ENCODE measurements around the gene PDE4D.
"Not testable (repeated sequence)": the region's sequence is repeated elsewhere in the genome, so short reads cannot be mapped to it uniquely, and the experiment has no call there.

PDE4D gene

DNA sequence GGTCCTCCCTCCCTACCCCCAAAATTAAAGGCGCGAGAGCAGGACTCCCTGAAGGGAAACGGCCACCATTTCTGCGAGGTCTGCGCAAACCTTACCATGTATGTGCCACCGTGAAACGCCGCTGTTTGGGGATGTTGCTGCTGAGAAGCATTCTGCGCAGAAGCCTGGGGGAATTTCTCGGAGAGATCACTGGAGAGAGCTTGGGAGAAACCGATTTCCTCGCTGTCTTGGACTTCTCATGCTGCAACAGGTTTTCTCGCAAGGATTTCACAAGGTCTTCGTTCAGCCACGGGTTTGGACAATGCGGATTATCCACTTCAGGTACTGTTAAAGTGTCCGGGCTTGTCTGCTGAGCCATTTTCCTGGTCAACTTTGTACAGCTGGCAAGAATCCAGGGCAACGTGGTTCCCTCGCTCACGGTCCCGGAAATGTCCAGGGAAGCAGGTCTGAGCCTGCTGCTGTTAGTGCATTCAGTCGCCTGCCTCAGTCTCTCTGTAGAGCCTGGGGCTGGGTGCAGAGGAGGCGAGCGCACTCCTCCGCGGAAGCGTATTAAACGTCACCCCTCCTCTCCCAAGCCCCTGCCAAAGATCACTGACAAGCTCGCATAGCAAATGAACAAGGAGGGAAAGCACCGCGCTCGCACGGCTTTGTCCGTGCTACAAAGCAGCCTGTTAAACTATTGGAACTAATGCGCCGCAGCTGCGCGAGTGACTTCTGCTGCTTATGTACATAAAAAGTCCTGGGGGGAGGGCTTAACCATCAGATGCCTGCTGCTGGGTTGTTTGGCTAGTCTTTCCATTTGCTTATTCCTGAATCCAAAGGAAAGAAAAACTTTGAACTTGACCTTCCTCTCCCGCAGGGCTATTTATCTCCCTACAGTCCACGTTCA is 125.1 kb downstream of the PDE4D start:
- peak; percentile 0 for DNase-seq (ENCODE audit: low read depth)

DNA sequence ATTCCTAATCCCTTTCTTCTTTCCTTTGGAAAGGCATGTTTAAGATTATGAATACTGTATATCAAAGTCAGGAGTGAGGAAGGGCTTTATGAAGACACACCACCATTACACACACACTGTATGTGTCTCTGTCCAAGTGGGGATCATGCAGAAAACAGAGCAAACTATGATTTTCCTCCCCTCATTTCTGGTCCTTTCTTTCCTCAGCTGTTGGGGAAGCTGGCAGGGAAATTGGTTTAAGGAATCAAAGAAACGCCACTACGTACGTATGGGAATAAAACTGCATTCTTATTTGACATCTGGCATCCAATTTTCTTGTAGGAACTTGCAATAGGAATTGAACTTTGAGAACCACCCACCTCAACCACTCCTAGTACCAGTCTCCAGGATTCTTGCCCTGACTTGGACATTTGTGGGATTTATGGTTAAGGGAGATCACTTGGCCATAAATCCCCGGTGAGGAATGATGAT is 125.8 kb downstream of the PDE4D start:
- no peak for DNase-seq (ENCODE audit: low read depth)

DNA sequence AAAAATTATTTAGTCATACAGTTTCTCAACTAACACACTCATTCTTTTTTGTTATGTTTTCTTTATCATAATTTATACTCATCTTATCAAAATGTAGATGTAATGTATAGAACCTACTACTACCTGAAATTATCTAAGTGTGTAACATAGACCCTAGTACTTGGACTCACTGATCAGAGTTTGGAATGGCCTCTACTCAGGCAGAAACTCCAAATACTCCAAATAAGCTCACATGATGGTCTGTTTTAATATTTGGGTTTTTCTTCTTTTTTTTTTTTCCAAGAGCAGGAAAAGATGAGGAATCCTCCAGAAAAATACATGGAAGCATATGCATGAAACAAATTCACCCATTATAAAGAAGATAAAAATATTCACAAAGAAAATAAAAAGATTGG is 126.3 kb downstream of the PDE4D start:
- no peak for DNase-seq (ENCODE audit: low read depth)

DNA sequence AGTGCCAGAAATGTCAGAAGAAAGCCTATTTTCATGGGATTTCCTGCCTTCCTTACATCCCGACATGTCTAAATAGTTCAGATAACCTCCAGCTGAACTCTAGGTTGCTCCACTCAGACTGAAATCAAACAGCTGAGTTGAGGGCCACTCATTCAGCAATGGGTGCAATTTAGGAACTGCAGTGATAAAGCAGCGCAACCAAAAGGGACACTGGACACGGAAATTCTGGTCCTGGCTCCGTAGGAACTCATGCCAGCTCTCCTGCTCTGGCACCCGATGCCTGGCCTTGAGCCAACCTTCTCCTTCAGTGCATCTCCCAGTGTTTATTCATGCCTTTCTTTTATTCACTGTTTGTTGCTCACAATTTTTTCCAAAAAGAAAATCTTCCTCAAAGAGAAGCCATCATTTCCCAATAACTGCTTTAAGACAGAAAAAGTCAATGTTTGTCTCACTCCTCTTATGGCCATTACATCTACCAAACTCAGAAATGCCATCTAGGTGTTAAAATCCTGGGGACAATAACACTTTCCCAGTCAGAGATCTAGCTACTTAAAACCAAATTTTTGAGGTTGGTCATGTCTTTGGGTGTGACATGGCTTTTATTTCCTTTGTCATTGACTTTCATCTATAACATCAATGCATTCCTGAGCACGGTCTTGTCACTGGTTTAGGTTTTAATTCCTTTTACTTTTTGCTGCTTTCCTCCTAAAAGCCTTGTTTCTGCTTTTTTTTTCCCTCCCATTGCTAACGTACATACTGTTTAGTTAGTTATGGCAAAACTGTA is 126.9 kb downstream of the PDE4D start:
- no peak for DNase-seq (ENCODE audit: low read depth)

DNA sequence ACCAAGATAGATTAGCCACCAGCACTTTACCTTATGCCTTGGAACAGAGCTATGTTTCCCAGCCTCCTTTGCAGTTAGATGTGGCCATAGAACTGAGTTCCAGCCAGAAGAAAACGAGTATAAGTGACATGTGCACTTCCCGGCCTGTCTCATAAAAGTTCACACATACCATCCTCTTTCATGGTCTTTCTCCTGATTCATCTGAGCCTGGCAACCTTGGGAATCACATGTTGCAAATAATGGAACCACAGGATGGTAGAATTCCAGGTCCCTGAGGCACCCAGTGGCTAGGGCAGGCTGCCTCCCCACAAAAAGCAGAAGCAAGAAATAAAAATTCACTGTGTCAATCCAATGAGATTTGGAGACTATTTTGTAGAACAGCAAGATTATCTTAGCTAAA is 128.1 kb downstream of the PDE4D start:
- no peak for DNase-seq (ENCODE audit: low read depth)

DNA sequence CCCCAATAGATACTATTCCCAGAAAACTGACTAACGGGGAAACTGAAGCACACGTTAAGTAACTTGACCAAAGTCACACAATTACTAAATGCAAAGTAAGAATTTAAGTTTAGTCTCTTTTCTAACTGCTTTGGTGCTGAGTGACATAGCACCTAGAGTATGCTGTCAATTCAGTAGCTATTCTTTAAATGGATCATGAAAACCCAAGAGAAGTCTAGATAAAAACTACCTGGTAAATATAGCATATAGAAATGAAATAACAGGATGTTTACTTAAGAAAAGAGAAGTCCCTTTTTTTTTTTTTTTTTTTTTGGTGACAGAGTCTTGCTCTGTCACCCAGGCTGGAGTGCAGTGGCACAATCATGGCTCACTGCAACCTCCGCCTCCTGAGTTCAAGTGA is 129.2 kb downstream of the PDE4D start:
- DNase-seq (ENCODE audit: low read depth), result no peak

DNA sequence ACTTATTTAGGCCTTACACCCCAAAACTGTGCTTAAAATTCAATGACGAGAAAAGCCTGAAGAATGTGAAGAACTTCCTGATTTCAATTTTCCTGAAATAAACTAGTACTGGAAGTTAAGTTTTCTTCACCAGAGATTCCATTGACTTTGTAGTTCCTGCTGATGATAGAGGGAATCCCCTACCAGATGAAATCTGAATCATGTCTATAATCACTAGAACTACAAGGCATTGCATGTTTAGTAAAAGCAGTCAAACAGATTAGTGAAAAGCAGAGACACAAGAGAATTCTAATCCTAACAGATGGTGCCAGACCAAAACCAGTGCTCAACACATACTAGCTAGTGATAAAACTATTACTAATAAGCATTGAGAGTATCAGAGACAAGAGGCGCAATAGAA is 130.0 kb downstream of the PDE4D start:
- DNase-seq (ENCODE audit: low read depth), result no peak

DNA sequence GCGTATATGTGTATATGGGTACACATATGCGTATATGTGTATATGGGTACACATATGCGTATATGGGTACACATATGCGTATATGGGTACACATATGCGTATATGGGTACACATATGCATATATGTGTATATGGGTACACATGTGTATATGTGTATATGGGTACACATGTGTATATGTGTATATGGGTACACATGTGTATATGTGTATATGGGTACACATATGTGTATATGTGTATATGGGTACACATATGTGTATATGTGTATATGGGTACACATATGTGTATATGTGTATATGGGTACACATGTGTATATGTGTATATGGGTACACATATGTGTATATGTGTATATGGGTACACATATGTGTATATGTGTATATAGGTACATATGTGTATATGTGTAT is 131.3 kb downstream of the PDE4D start:
- not testable (repeated sequence) for DNase-seq (ENCODE audit: low read depth)

DNA sequence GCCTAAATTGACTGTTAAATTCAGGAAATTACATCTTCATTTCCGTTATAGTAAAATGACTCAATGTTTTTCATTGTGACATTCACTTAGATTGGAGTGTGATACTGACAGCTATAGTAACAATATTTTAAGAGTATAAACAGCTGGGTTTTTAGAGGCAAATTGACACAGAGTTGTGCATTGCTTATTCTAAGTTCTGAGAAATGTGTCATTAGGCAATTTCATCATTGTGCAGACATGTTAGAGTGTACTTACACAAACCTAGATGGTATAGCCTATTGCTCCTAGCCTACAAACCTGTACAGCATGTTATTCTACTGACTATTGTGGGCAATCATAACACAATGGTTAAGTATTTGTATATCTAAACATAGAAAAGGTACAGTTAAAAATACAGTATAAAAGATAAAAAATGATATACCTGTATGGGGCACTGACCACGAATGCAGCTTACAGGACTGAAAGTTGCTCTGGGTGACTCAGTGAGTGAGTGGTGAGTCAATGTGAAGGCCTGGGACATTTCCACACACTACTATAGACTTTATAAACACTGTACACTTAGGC is 132.7 kb downstream of the PDE4D start:
- no peak for DNase-seq (ENCODE audit: low read depth)

DNA sequence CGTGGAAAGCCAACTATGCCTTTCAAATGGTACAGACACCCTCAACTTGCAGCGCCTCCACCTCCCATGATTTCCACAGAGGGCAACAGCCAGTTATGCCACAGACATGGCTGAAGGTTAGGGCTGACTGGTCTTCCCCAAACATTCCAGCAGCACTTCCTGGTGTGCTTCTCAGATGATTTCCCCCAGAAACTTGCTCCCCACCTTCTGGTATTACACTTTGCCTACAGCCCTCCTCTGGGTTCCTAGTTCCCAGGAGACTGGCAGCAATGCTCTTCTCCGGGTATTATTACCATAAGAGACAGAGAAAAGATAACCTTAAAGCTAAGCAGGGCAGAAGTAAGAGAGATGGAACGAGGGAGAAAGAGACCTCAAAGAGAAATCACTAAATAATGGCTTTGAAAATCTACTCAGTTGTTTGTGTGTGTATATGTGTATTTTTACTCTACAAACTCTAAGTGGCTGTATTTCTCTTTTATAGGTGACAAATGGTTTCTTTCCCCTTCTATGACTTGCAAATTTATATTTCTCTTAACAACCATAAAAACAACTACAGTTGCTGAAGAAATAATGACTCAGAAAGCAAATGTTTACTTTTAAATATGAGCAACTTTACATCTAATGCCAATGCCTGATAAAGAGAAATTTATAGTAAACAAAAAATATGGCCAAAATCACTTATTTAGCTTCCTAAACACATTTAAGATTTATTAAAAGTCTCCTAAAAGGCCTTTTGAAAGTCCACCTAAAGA is 133.8 kb downstream of the PDE4D start:
- DNase-seq (ENCODE audit: low read depth), result no peak

DNA sequence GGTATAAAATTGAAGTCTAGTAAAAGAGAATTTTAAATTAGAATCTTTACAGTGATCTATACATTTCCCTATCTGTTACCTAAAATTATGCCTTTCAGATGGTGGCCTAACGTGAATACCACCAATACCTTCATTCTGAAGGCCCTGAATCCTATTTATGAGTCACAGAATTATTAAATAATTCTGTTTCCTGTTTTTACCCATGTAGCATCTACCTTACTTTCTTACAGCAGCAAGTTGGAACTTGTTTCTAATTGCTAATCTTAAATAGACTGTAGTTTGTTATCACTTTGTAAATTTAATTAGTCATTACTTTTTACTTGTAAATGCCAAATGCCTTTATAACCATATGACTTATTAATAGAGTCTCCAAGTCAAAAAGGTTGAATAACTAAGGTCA is 135.0 kb downstream of the PDE4D start:
- DNase-seq (ENCODE audit: low read depth), result no peak

DNA sequence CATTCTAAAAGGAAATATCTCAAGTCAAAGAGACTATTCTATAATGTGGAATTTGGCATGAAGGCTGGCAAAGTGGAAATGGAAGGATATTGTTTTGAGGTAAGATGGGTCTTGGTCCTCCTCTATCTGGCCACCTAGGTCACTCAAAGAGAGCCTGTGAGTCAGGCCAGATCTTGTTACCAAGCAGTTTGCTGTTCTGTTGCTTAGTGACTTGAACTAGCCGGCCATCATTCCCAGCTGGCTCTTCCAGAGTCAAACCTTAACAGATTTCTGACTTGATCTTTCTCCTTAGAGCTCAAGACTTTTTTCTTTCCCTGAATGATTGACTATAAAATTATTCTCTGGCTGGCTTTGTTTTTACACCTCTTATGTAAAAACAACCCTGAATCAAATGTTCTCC is 136.1 kb downstream of the PDE4D start:
- DNase-seq (ENCODE audit: low read depth), result no peak

DNA sequence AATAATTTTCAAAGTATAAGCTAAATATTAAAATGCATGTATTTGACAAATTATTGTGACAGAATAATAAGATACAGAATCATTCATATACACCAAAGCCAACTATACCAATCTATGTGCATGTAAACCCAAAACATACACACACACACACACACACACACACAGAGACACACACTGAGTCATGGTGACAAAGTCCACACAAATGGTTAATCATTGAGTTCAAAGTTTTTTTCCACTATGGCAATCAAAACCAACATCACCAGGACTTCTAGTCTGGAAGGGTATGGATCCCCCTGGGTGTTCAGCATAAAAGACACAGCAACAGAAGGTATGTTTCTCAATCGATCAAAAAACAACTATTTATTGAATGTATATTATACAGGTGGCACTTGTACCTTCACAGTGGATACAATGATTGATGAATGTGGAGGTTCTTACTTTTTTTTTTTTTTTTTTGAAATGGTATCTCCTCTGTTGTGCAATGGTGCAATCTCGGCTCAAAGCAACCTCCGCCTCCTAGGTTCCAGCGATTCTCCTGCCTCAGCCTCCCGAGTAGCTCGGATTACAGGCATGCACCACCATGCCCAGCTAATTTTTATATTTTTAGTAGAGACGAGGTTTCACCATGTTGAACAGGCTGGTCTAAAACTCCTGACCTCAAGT is 137.0 kb downstream of the PDE4D start:
- DNase-seq (ENCODE audit: low read depth), result no peak

DNA sequence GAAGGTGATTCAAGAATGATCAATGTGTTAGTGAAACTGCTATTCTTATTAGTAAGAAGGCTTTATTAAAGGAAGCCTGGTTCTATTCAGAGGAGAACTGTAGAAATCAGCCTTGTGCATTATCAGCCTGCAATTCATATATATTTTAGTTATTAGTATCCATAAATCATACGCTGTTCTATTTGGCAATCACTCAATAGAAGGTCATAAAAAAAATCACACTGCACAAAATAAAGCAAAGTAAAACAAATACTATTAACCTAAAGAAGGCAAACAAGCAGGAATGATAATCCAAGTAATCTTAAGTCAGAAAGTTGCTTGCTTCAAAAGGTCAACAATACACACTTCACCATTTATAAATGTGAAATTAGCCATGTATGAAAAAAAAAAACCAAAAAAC is 138.1 kb downstream of the PDE4D start:
- DNase-seq (ENCODE audit: low read depth), result no peak

DNA sequence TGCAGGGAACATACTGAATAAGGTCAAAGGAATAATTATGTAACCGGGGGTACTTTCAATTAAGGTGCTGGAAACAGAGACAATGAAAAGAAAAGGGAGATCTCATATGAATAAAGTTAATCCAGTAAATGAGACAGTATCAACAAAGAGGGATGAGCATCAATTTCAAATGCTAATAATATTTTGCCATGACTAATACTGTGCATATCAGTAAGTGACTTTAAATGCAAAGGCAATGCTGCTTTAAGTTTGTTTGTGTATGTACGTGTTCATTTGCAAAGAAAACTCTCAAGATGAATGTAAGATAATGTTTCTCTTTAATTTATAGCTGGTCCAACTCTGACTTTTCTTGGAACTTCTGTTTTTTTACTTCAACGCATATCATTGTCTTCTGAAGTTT is 139.9 kb downstream of the PDE4D start:
- DNase-seq (ENCODE audit: low read depth), result no peak

DNA sequence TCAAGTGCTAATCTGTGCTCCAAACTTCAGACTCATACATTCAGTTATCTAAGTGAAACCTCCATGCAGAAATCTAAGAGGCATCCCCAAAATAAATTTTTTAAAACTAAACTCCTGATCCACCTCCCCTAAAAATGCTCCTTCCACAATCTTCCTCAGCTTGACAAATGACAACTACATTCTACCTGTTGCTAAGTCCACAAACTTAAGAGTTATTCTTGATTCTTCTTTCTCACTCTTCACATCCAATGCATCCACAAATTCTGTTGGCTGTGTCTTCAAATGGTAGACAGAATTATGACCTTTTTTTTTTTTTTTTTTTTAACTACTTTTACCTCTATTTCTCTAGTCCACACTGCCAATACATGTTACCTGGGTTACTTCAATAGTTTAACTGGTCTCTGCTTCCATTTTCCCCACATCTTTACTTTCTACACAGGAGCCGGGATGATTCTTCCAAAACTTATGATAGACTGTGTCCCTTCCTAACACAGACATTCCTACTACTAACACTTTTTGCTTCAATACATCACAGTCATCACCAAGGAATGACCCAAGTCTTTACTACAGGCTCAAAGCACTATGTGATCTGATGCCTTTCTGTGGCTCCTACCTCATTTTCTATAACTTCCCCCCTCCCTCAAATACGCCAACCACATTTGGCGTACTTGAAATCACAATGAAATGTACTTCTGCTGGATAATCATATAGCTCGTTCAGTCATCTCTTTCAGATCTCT is 143.6 kb downstream of the PDE4D start:
- no peak for DNase-seq (ENCODE audit: low read depth)

DNA sequence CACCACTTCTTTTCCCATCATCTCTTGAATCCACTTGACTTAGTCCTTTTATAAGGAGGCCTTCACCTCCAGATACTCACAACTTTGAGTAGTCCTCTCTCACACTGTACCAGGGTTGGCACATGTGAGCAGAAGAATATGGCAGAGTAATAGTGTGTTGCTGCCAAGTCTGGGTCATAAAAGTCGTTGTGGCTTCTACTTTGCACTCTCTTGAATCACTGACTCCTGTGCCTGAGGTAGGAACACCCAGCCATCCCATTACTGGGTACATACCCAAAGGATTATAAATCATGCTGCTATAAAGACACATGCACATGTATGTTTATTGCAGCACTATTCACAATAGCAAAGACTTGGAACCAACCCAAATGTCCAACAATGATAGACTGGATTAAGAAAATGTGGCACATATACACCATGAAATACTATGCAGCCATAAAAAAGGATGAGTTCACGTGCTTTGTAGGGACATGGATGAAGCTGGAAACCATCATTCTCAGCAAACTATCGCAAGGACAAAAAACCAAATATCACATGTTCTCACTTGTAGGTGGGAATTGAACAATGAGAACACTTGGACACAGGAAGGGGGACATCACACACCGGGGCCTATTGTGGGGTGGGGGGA is 145.4 kb downstream of the PDE4D start:
- DNase-seq (ENCODE audit: low read depth), result not testable (repeated sequence)

DNA sequence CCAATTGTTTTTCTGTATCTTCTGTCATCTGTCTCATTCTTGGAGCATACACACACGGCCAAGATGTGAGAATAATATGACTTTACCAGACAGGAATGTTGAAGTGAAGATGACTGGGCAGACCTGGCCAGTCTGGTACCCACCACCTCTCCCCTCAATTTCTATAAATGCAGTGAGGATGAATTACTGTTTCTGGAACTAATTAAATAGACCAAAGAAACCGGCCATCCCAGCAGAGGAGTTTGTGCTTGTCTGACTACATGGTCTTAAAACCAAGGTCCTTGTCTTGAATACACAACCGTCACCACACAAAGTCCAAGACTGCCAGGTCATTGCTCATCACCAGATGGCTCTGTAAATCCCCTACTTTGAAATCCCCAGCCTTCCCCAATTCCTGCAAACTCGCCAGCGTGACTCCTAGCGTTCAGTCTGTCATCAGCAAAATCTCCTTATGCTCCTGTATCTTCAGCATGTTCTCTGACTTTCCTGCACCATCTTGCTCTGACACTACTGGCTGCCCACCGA is 147.2 kb downstream of the PDE4D start:
- DNase-seq (ENCODE audit: low read depth), result no peak

DNA sequence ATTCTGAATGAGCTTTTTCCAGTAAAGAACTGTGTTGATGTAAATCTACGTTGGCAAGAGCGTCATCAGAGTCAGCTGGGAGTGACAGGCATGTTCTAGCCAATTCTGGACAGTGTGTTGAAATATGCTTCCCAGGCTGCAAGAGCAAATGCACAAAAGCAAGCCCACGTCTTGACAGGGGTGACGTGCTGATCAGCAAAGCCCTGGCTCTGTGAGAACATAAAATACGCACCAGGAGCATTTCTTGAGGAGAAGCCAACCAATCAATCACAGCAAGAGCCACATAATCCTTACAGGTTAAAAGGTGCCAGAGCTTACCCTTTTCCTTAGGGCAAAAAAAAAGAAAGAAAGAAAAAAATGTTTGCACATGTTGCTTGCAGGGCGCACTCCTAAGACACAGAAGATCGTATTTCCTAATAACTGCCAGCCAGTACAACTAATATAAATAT is 148.1 kb downstream of the PDE4D start:
- no peak for DNase-seq (ENCODE audit: low read depth)

DNA sequence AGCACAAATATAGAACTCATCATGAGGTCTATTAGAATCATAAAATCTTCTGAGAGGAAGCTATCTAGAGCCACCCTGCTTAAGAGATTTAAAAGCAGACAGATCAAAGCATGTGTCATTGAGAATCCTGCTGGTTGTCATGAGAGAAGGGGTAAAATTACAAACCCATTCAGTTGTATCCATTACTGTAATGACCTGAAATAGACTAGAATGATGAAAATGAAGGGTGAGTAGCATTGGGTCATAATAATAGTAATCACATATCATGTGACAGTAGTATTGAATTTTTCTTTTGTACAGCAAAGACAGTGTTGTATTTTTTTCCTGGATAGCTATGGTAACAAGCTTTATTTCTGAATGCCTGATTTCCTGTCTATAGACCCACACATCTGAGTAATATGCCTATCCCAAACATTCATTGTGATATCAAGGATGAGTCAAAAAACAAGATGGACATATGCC is 149.0 kb downstream of the PDE4D start:
- no peak for DNase-seq (ENCODE audit: low read depth)

Measured in stimulated activated CD8-positive, alpha-beta memory T cell treated with anti-CD3 and anti-CD28 coated beads, Interleukin-12 subunit alpha, Interleukin-12 subunit beta, amount 100 ng/mL, for 4 hours (primary cell).